HG03442 (cell line): Measurements from ENCODE around the gene TPRKB.
"Not testable (repeated sequence)": the region's sequence is repeated elsewhere in the genome, so short reads cannot be mapped to it uniquely, and the experiment has no call there.

Source experiments
- ATAC-seq: cut with Tn5 transposase; IDR thresholded peaks from one replicate; pipeline ENCODE4 v1.9.1; 2021; ENCODE audit warnings: mild to moderate bottlenecking, moderate library complexity; ENCODE audit not compliant: unreplicated experiment

Gene TPRKB

GRCh38 chr2:73740767-73741166 is 3.6 kb upstream of the TPRKB start:
- ATAC-seq, result no peak

GRCh38 chr2:73739101-73739500 is 2.0 kb upstream of the TPRKB start:
- ATAC-seq, result no peak

- ATAC-seq, result no peak
Observed at GRCh38 chr2:73736378-73736777, 767 bp downstream of the TPRKB start.

- ATAC-seq, result no peak
Observed at GRCh38 chr2:73730810-73731209, 6.3 kb downstream of the TPRKB start.

- ATAC-seq, result no peak
Observed at GRCh38 chr2:73728711-73729110, 8.4 kb downstream of the TPRKB start.

- no peak for ATAC-seq
Observed at GRCh38 chr2:73728043-73728442, 9.1 kb downstream of the TPRKB start.

- ATAC-seq, result not testable (repeated sequence)
Observed at GRCh38 chr2:73726657-73727056, 10.5 kb downstream of the TPRKB start.

- ATAC-seq, result no peak
Observed at GRCh38 chr2:73718851-73719621, 18.1 kb downstream of the TPRKB start.

GRCh38 chr2:73718421-73718820 is 18.7 kb downstream of the TPRKB start:
- no peak for ATAC-seq

GRCh38 chr2:73717695-73718094 is 19.4 kb downstream of the TPRKB start:
- ATAC-seq, result not testable (repeated sequence)

- no peak for ATAC-seq
Observed at GRCh38 chr2:73717251-73717606, 19.9 kb downstream of the TPRKB start.

- ATAC-seq, result no peak
Observed at GRCh38 chr2:73716543-73717250, 20.4 kb downstream of the TPRKB start.

- ATAC-seq, result no peak
Observed at GRCh38 chr2:73714091-73714490, 23.1 kb downstream of the TPRKB start.

- no peak for ATAC-seq
Observed at GRCh38 chr2:73708527-73708926, 28.6 kb downstream of the TPRKB start.

- no peak for ATAC-seq
Observed at GRCh38 chr2:73707636-73708035, 29.5 kb downstream of the TPRKB start.

GRCh38 chr2:73707058-73707457 is 30.1 kb downstream of the TPRKB start:
- ATAC-seq, result no peak

- ATAC-seq, result no peak
Observed at GRCh38 chr2:73705091-73705490, 32.1 kb downstream of the TPRKB start.

- ATAC-seq, result no peak
Observed at GRCh38 chr2:73704285-73704684, 32.9 kb downstream of the TPRKB start.

- no peak for ATAC-seq
Observed at GRCh38 chr2:73703675-73704074, 33.5 kb downstream of the TPRKB start.

- ATAC-seq, result not testable (repeated sequence)
Observed at GRCh38 chr2:73702852-73703493, 34.2 kb downstream of the TPRKB start.

GRCh38 chr2:73701968-73702665 is 35.0 kb downstream of the TPRKB start:
- ATAC-seq, result no peak

- ATAC-seq, result not testable (repeated sequence)
Observed at GRCh38 chr2:73701448-73701765, 35.7 kb downstream of the TPRKB start.
